HG03039 (cell line): ENCODE data around the gene XRCC6.
"Not testable (repeated sequence)": the region's sequence is repeated elsewhere in the genome, so short reads cannot be mapped to it uniquely, and the experiment has no call there.

Experiments used
- ATAC-seq: cut with Tn5 transposase; IDR thresholded peaks from one replicate; pipeline ENCODE4 v1.9.1; 2021; ENCODE audit warnings: mild to moderate bottlenecking, moderate library complexity; ENCODE audit not compliant: unreplicated experiment

The XRCC6 gene

GRCh38 chr22:41683052-41683451 lies 62.0 kb downstream of the XRCC6 start:
- no peak for ATAC-seq

GRCh38 chr22:41683616-41684015 lies 62.5 kb downstream of the XRCC6 start:
- no peak for ATAC-seq

- ATAC-seq, result no peak
These were observed 63.1 kb downstream of the XRCC6 start for GRCh38 chr22:41684194-41684593.

- ATAC-seq, result not testable (repeated sequence)
These were observed 65.8 kb downstream of the XRCC6 start for GRCh38 chr22:41686890-41687289.

- ATAC-seq, result no peak
These were observed 66.8 kb downstream of the XRCC6 start for GRCh38 chr22:41687901-41688364.

- peak; percentile 66 for ATAC-seq
These were observed 67.5 kb downstream of the XRCC6 start, which contains the start of gene SNU13 for GRCh38 chr22:41688365-41689211. SNU13 (minus strand) TSS chr22:41688867; CDS start chr22:41688796, 71 bp downstream.

- no peak for ATAC-seq
These were observed 69.4 kb downstream of the XRCC6 start for GRCh38 chr22:41690476-41690875.

- ATAC-seq, result no peak
These were observed 74.1 kb downstream of the XRCC6 start for GRCh38 chr22:41695211-41695610.

- ATAC-seq, result no peak
These were observed 75.6 kb downstream of the XRCC6 start for GRCh38 chr22:41696703-41697102.

GRCh38 chr22:41697126-41697775 lies 76.2 kb downstream of the XRCC6 start:
- no peak for ATAC-seq

- ATAC-seq, result no peak
These were observed 78.4 kb downstream of the XRCC6 start, which contains the start of gene MEI1 for GRCh38 chr22:41699264-41700107. MEI1 (plus strand) TSS chr22:41699503; CDS start chr22:41699539, 36 bp downstream.

- ATAC-seq, result no peak
These were observed 78.9 kb downstream of the XRCC6 start for GRCh38 chr22:41700108-41700364.

GRCh38 chr22:41702763-41703162 lies 81.7 kb downstream of the XRCC6 start:
- ATAC-seq, result no peak

- no peak for ATAC-seq
These were observed 88.2 kb downstream of the XRCC6 start for GRCh38 chr22:41709341-41709740.

GRCh38 chr22:41713004-41713403 lies 91.9 kb downstream of the XRCC6 start:
- ATAC-seq, result no peak
